ENCODE data around the gene SEZ6L2. TPM values are rescaled to one million over a fixed set of nuclear protein-coding genes. Genes with fewer than 3 reads are reported as not detected.
"Not testable (repeated sequence)": the region's sequence is repeated elsewhere in the genome, so short reads cannot be mapped to it uniquely, and the experiment has no call there.

SEZ6L2 gene
- total RNA-seq, 3 donors from 2014 or later = 0.18 to 0.33 TPM; not detected in 1

- no peak for DNase-seq
- peaks cover 32% of the 10 kb centered on the region for H3K4me1 Mint-ChIP-seq (ENCODE audit: low read depth)
- no peaks in the 10 kb centered on the region for H3K27me3 Mint-ChIP-seq (ENCODE audit: low read depth)
- H3K9me3 Mint-ChIP-seq = no peaks in the 10 kb centered on the region
- no peak overlapping the region for H3K4me3 Mint-ChIP-seq
- H3K36me3 Mint-ChIP-seq (ENCODE audit: insufficient read depth) = peaks cover 35% of the 10 kb centered on the region
- no peak for ATAC-seq
Observed at GRCh38 chr16:29920288-29921033, 21.1 kb upstream of the SEZ6L2 start.

GRCh38 chr16:29916979-29917378, 17.6 kb upstream of the SEZ6L2 start:
- H3K4me3 Mint-ChIP-seq = no peak overlapping the region
- no peaks in the 10 kb centered on the region for H3K27me3 Mint-ChIP-seq (ENCODE audit: low read depth)
- DNase-seq (no peak), ATAC-seq (no peak)
- H3K9me3 Mint-ChIP-seq = no peaks in the 10 kb centered on the region
- H3K36me3 Mint-ChIP-seq (ENCODE audit: insufficient read depth) = peaks cover 38% of the 10 kb centered on the region
- peaks cover 13% of the 10 kb centered on the region for H3K4me1 Mint-ChIP-seq (ENCODE audit: low read depth)

- Mint-ChIP-seq H3K4me3 (no peak overlapping the region), H3K27me3 (ENCODE audit: low read depth) (no peaks in the 10 kb centered on the region), H3K36me3 (ENCODE audit: insufficient read depth) (peaks cover 31% of the 10 kb centered on the region), H3K4me1 (ENCODE audit: low read depth) (peaks cover 6% of the 10 kb centered on the region), H3K9me3 (no peaks in the 10 kb centered on the region)
- ATAC-seq (no peak), DNase-seq (no peak)
Observed at GRCh38 chr16:29915590-29916247, 16.4 kb upstream of the SEZ6L2 start.

- Mint-ChIP-seq H3K36me3 (ENCODE audit: insufficient read depth) (peaks cover 27% of the 10 kb centered on the region), H3K9me3 (no peaks in the 10 kb centered on the region), H3K4me1 (ENCODE audit: low read depth) (peaks cover 4% of the 10 kb centered on the region), H3K27me3 (ENCODE audit: low read depth) (no peaks in the 10 kb centered on the region), H3K4me3 (no peak overlapping the region)
- ATAC-seq (no peak), DNase-seq (no peak)
Observed at GRCh38 chr16:29913514-29913913, 14.2 kb upstream of the SEZ6L2 start.

- peaks cover 30% of the 10 kb centered on the region for H3K36me3 Mint-ChIP-seq (ENCODE audit: insufficient read depth)
- DNase-seq (no peak), ATAC-seq (no peak)
- H3K4me1 Mint-ChIP-seq (ENCODE audit: low read depth) = peaks cover 4% of the 10 kb centered on the region
- H3K4me3 Mint-ChIP-seq = no peak overlapping the region
- H3K9me3 Mint-ChIP-seq = no peaks in the 10 kb centered on the region
- H3K27me3 Mint-ChIP-seq (ENCODE audit: low read depth) = no peaks in the 10 kb centered on the region
Observed at GRCh38 chr16:29912087-29912486, 12.7 kb upstream of the SEZ6L2 start.

GRCh38 chr16:29911676-29912010, 12.3 kb upstream of the SEZ6L2 start:
- ATAC-seq = no peak
- Mint-ChIP-seq H3K9me3 (no peaks in the 10 kb centered on the region), H3K4me1 (ENCODE audit: low read depth) (peaks cover 4% of the 10 kb centered on the region)

GRCh38 chr16:29910819-29911675, 11.7 kb upstream of the SEZ6L2 start:
- DNase-seq (no peak), ATAC-seq (no peak)
- no peaks in the 10 kb centered on the region for H3K27me3 Mint-ChIP-seq (ENCODE audit: low read depth)
- H3K36me3 Mint-ChIP-seq (ENCODE audit: insufficient read depth) = peaks cover 22% of the 10 kb centered on the region
- H3K9me3 Mint-ChIP-seq = no peaks in the 10 kb centered on the region
- H3K4me1 Mint-ChIP-seq (ENCODE audit: low read depth) = peaks cover 4% of the 10 kb centered on the region
- H3K4me3 Mint-ChIP-seq = no peak overlapping the region

More at GRCh38 chr16:29911676-29912010, 12.3 kb upstream of the SEZ6L2 start:
- H3K4me3 Mint-ChIP-seq = no peak overlapping the region
- H3K27me3 Mint-ChIP-seq (ENCODE audit: low read depth) = no peaks in the 10 kb centered on the region
- H3K36me3 Mint-ChIP-seq (ENCODE audit: insufficient read depth) = peaks cover 25% of the 10 kb centered on the region
- DNase-seq = no peak

- H3K4me1 Mint-ChIP-seq (ENCODE audit: low read depth); ATAC-seq; H3K27me3 Mint-ChIP-seq (ENCODE audit: low read depth); H3K9me3 Mint-ChIP-seq; H3K4me3 Mint-ChIP-seq; DNase-seq: not testable (repeated sequence)
- peaks cover 18% of the 10 kb centered on the region for H3K36me3 Mint-ChIP-seq (ENCODE audit: insufficient read depth)
Observed at GRCh38 chr16:29909851-29910250, 10.5 kb upstream of the SEZ6L2 start.

GRCh38 chr16:29909391-29909790, 10.0 kb upstream of the SEZ6L2 start:
- no peak for ATAC-seq
- no peaks in the 10 kb centered on the region for H3K27me3 Mint-ChIP-seq (ENCODE audit: low read depth)
- no peak for DNase-seq
- no peak overlapping the region for H3K4me3 Mint-ChIP-seq
- H3K9me3 Mint-ChIP-seq = no peaks in the 10 kb centered on the region
- peaks cover 18% of the 10 kb centered on the region for H3K36me3 Mint-ChIP-seq (ENCODE audit: insufficient read depth)
- peaks cover 4% of the 10 kb centered on the region for H3K4me1 Mint-ChIP-seq (ENCODE audit: low read depth)

- H3K4me3 Mint-ChIP-seq = no peak overlapping the region
Observed at GRCh38 chr16:29908719-29909220, 9.4 kb upstream of the SEZ6L2 start.

GRCh38 chr16:29907973-29908372, 8.6 kb upstream of the SEZ6L2 start:
- no peak overlapping the region for H3K4me3 Mint-ChIP-seq
- ATAC-seq (no peak), DNase-seq (no peak)
- H3K9me3 Mint-ChIP-seq = no peaks in the 10 kb centered on the region
- no peaks in the 10 kb centered on the region for H3K27me3 Mint-ChIP-seq (ENCODE audit: low read depth)
- H3K36me3 Mint-ChIP-seq (ENCODE audit: insufficient read depth) = peaks cover 10% of the 10 kb centered on the region
- H3K4me1 Mint-ChIP-seq (ENCODE audit: low read depth) = peaks cover 7% of the 10 kb centered on the region

More at GRCh38 chr16:29908719-29909220, 9.4 kb upstream of the SEZ6L2 start:
- peaks cover 13% of the 10 kb centered on the region for H3K36me3 Mint-ChIP-seq (ENCODE audit: insufficient read depth)
- DNase-seq (no peak), ATAC-seq (no peak)
- no peaks in the 10 kb centered on the region for H3K9me3 Mint-ChIP-seq
- no peaks in the 10 kb centered on the region for H3K27me3 Mint-ChIP-seq (ENCODE audit: low read depth)
- peaks cover 4% of the 10 kb centered on the region for H3K4me1 Mint-ChIP-seq (ENCODE audit: low read depth)

- no peak overlapping the region for H3K4me3 Mint-ChIP-seq
- peaks cover 5% of the 10 kb centered on the region for H3K4me1 Mint-ChIP-seq (ENCODE audit: low read depth)
- DNase-seq = no peak
- H3K36me3 Mint-ChIP-seq (ENCODE audit: insufficient read depth) = peaks cover 7% of the 10 kb centered on the region
- no peak for ATAC-seq
- H3K27me3 Mint-ChIP-seq (ENCODE audit: low read depth) = no peaks in the 10 kb centered on the region
- H3K9me3 Mint-ChIP-seq = no peaks in the 10 kb centered on the region
Observed at GRCh38 chr16:29906520-29907244, 7.3 kb upstream of the SEZ6L2 start.

- no peak overlapping the region for H3K4me3 Mint-ChIP-seq
- H3K36me3 Mint-ChIP-seq (ENCODE audit: insufficient read depth) = peaks cover 7% of the 10 kb centered on the region
- peaks cover 1% of the 10 kb centered on the region for H3K27me3 Mint-ChIP-seq (ENCODE audit: low read depth)
- H3K9me3 Mint-ChIP-seq = no peaks in the 10 kb centered on the region
- ATAC-seq (no peak), DNase-seq (no peak)
- H3K4me1 Mint-ChIP-seq (ENCODE audit: low read depth) = peaks cover 7% of the 10 kb centered on the region
Observed at GRCh38 chr16:29905668-29906067, 6.3 kb upstream of the SEZ6L2 start.

GRCh38 chr16:29904947-29905346, 5.6 kb upstream of the SEZ6L2 start:
- Mint-ChIP-seq H3K4me1 (ENCODE audit: low read depth) (peaks cover 10% of the 10 kb centered on the region), H3K27me3 (ENCODE audit: low read depth) (peaks cover 3% of the 10 kb centered on the region), H3K36me3 (ENCODE audit: insufficient read depth) (peaks cover 7% of the 10 kb centered on the region), H3K4me3 (no peak overlapping the region), H3K9me3 (no peaks in the 10 kb centered on the region)
- DNase-seq (no peak), ATAC-seq (no peak)
